Parathyroid adenoma (tissue), 2 donors: Measurements from ENCODE around the gene CD7.

ENCODE experiments used
- H2AFZ ChIP-seq: fragments of 300-600 bp; sonication (generic); one replicate; pipeline ENCODE4 v1.7.0; 2017; ENCODE audit warnings: antibody characterized with exemption, mild to moderate bottlenecking
- H3K27ac ChIP-seq: fragments of 300-600 bp; sonication (generic); one replicate; pipeline ENCODE4 v1.7.0; 2017
- H3K27me3 ChIP-seq: fragments of 300-600 bp; sonication (generic); one replicate; pipeline ENCODE4 v1.7.0; 2017; ENCODE audit warnings: low read length; ENCODE audit not compliant: control insufficient read depth, insufficient read depth
- H3K36me3 ChIP-seq: fragments of 300-600 bp; sonication (generic); one replicate; pipeline ENCODE4 v1.7.0; 2017; ENCODE audit warnings: low read length; ENCODE audit not compliant: control insufficient read depth, insufficient read depth
- H3K4me1 ChIP-seq: fragments of 300-600 bp; sonication (generic); one replicate; pipeline ENCODE4 v1.7.0; 2017; ENCODE audit warnings: control low read depth
- H3K4me2 ChIP-seq: fragments of 300-600 bp; sonication (generic); one replicate; pipeline ENCODE4 v1.7.0; 2017; ENCODE audit warnings: low read length
- H3K4me3 ChIP-seq: fragments of 300-600 bp; sonication (generic); one replicate; pipeline ENCODE4 v1.7.0; 2017; ENCODE audit warnings: low read depth, low read length
- H3K79me2 ChIP-seq: fragments of 300-600 bp; sonication (generic); one replicate; pipeline ENCODE4 v1.7.0; 2017; ENCODE audit warnings: control low read depth
- H3K9ac ChIP-seq: fragments of 300-600 bp; sonication (generic); one replicate; pipeline ENCODE4 v1.7.0; 2017; ENCODE audit warnings: mild to moderate bottlenecking
- H3K9me3 ChIP-seq: fragments of 300-600 bp; sonication (generic); one replicate; pipeline ENCODE4 v1.7.0; 2017; ENCODE audit warnings: low read length; ENCODE audit not compliant: control insufficient read depth
- TF ChIP-seq, protein P1 (sequence below): fragments of 300-600 bp; sonication (generic); IDR thresholded peaks from one replicate; pipeline ENCODE4 v1.7.0; 2017; ENCODE audit warnings: antibody characterized with exemption, mild to moderate bottlenecking
- donor health status: primary hyperparathyroidism.

The CD7 gene

DNA sequence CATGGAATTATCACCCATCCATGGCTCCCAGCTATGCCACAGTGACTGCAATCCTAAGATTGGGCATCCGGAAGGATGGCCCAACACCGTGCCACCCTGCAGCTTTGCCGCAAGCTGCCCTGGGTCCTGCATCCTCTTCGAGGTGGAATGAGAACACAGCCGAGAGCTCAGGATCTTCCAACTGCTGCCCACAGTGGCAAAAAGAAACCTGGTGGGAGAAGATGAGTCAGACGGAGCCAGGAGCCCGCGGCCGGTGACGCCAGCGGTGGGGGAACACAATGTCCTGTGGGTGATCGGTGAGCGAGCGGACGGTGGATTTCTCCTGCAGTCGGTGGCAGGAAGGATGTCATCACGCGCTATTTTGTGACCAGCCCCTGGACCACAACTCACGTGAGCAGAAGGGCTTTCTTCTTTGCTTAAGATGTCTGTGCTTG is 20.1 kb downstream of the CD7 start:
- no peaks in the 10 kb centered on the region for H3K79me2 ChIP-seq
- peak overlapping the region; percentile 80 for H3K4me2 ChIP-seq
- no peaks in the 10 kb centered on the region for H3K27me3 ChIP-seq
- H3K4me3 ChIP-seq = peak overlapping the region; percentile 39
- no peaks in the 10 kb centered on the region for H3K9me3 ChIP-seq
- TF ChIP-seq, protein P1, sequence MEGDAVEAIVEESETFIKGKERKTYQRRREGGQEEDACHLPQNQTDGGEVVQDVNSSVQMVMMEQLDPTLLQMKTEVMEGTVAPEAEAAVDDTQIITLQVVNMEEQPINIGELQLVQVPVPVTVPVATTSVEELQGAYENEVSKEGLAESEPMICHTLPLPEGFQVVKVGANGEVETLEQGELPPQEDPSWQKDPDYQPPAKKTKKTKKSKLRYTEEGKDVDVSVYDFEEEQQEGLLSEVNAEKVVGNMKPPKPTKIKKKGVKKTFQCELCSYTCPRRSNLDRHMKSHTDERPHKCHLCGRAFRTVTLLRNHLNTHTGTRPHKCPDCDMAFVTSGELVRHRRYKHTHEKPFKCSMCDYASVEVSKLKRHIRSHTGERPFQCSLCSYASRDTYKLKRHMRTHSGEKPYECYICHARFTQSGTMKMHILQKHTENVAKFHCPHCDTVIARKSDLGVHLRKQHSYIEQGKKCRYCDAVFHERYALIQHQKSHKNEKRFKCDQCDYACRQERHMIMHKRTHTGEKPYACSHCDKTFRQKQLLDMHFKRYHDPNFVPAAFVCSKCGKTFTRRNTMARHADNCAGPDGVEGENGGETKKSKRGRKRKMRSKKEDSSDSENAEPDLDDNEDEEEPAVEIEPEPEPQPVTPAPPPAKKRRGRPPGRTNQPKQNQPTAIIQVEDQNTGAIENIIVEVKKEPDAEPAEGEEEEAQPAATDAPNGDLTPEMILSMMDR = no peak
- H3K36me3 ChIP-seq = no peaks in the 10 kb centered on the region
- H3K9ac ChIP-seq = no peak overlapping the region
- peaks cover 8% of the 10 kb centered on the region for H3K4me1 ChIP-seq
- peak overlapping the region; percentile 71 for H2AFZ ChIP-seq
- H3K27ac ChIP-seq = peak overlapping the region; percentile 71

DNA sequence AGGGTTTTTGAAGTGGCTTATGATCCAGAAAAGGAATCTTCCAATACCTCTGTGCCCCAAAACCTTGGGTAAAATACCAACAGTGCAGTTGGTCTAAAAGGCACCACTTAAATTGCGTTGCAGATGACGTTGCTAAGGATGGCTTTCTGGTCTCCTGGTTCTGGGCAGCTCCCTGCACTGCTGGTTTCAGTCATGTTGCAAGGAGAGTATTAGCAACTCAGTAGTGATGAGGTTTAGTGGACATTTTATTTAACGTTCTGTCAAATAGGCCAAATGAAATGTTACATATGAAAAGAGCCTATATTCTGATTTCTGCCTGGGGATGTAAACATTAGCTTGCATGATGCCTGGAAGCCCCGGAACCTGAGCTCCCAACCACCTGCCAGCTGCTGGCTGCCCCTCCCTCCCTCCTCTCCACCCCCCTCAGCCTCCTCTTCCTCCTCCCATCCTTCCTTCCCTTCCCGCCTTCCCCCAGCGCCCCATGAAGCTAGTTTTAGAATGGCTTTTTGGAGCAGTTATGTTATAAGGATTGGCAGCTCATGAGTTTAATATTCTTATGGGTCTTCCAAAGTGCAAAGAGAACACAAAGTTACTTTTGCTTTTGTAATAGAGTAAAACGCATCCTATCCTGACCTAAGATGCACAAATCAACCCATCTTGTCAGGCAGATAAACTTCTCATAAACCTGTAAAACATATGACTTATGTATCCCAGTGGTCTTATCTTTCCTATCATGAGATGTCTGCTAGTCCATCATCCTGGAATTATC is 20.7 kb downstream of the CD7 start:
- Histone ChIP-seq H3K4me2 (peak overlapping the region; percentile 80), H3K27me3 (no peaks in the 10 kb centered on the region), H3K9ac (no peak overlapping the region), H3K79me2 (no peaks in the 10 kb centered on the region), H3K36me3 (no peaks in the 10 kb centered on the region), H3K4me3 (peak overlapping the region; percentile 39), H3K27ac (peak overlapping the region; percentile 71), H3K9me3 (no peaks in the 10 kb centered on the region), H2AFZ (no peak overlapping the region), H3K4me1 (peaks cover 8% of the 10 kb centered on the region)
- TF ChIP-seq, protein P1 = no peak

DNA sequence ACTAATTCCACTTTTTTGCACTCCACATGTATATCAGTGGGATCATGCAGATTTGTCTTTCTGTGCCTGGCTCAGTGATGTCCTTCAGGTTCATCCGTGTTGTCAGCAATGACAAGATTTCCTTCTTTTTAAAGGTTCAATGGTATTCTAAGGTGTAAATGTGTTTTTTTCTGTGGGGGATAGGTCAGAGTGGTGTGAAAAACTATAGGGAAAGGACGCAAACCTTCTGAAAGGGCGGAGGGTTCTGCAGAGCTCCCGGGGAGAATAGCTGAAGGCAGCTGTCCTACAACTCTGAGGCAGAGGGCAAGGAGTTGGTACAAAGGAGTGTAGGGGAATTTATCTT is 22.0 kb downstream of the CD7 start:
- peaks cover 8% of the 10 kb centered on the region for H3K4me1 ChIP-seq
- no peak overlapping the region for H3K4me3 ChIP-seq
- H3K9me3 ChIP-seq = no peaks in the 10 kb centered on the region
- no peak overlapping the region for H3K4me2 ChIP-seq
- no peaks in the 10 kb centered on the region for H3K79me2 ChIP-seq
- no peak overlapping the region for H3K27ac ChIP-seq
- no peak overlapping the region for H3K9ac ChIP-seq
- TF ChIP-seq, protein P1 = no peak
- no peaks in the 10 kb centered on the region for H3K36me3 ChIP-seq
- no peak overlapping the region for H2AFZ ChIP-seq
- H3K27me3 ChIP-seq = no peaks in the 10 kb centered on the region

DNA sequence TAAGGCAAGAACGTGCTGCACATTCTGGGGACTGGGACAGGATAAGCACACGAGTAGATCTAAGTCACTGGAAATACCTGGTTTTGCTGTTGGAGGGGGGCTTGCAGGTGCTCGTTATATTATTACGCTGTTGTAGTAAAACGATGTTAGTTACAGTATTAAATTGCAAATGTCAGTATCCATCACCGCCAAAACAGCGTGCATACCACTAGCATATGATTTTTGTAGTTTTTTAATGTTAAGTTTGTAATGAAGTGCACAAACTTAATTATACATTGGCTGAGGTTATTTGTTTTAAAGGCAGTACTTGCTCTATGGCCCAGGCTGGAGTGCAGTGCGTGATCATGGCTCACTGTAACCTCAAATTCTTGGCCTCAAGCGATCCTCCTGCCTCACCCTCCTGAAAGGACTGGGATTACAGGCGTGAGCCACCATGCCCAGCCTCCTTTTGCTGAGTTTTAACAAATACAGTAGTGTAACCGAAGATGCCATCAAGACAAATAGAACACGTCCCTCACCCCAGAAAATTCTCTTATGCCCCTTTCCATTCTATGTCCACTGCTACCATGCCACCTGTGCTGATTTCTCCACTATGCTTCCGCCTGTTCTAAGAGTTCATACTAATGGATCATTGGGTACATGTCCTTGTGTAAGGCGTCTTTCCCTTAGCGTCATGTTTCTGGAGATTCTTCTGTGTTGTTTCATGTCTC is 23.2 kb downstream of the CD7 start:
- no peak overlapping the region for H3K27ac ChIP-seq
- no peak overlapping the region for H3K9ac ChIP-seq
- H3K4me1 ChIP-seq = peaks cover 11% of the 10 kb centered on the region

More for the DNA sequence above, 23.2 kb downstream of the CD7 start:
- H3K27me3 ChIP-seq = no peaks in the 10 kb centered on the region
- no peak overlapping the region for H3K4me2 ChIP-seq
- no peaks in the 10 kb centered on the region for H3K79me2 ChIP-seq
- TF ChIP-seq, protein P1 = no peak
- no peaks in the 10 kb centered on the region for H3K9me3 ChIP-seq
- no peak overlapping the region for H2AFZ ChIP-seq
- H3K4me3 ChIP-seq = no peak overlapping the region
- no peaks in the 10 kb centered on the region for H3K36me3 ChIP-seq
